ENCODE measurements around the gene FBXL2. TPM values are rescaled to one million over a fixed set of nuclear protein-coding genes. Genes with fewer than 3 reads are reported as not detected.

The FBXL2 gene
- total and polyA plus RNA-seq, 2 of the 4 experiments (the other 2 are of a cell fraction) = 15.8 to 21.0 TPM

DNA sequence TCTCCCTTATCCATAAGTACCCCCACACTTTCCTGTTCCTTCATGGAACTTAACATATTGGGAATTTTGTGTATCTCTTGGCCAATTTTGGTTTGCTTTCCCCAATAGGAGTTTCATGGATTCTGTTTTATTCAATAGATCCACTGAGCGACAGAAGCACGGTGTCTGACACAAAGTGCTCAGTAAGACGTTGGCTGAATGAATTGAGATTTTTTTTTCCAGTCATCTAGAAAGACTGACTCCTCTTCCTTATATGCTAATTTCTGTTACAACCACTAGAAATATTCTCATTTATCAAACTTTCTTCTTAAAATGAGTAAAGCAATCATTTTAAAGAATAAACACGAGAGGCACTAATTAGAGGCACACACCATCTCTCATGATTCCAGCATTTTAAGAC is 114.9 kb downstream of the FBXL2 start:
- Histone ChIP-seq H3K36me3 (ENCODE audit: control insufficient read depth, insufficient read depth, low read length) (peaks cover 35% of the 10 kb centered on the region), H2BK20ac (ENCODE audit: low read depth, low read length) (peak overlapping the region; percentile 24; the same call in 1 of the 2 replicates), H2BK15ac (ENCODE audit: low read depth, low read length) (0 out of 3 replicates have a peak overlapping the region, but pooled peaks have one; percentile 33), H4K8ac (ENCODE audit: low read depth in 2 of 2, low read length in 2 of 2) (no peak overlapping the region; a peak in 1 of 4 replicates), H3K79me1 (ENCODE audit: low read depth in 1 of 2, low read length in 2 of 2) (peaks cover 27 to 53% of the 10 kb centered on the region in 2 experiments), H3K23ac (ENCODE audit: low read depth, low read length) (no peak overlapping the region), H3K56ac (ENCODE audit: extremely low read depth, insufficient read depth, low read length) (no peak overlapping the region), H3K4me2 (ENCODE audit: low read depth, low read length) (no peak overlapping the region), H4K20me1 (ENCODE audit: insufficient read depth, low read length) (peaks cover 4% of the 10 kb centered on the region; the same call in 1 of the 2 replicates), H3K9me1 (ENCODE audit: insufficient read depth, low read length) (peaks cover 10% of the 10 kb centered on the region), H3K4ac (ENCODE audit: low read depth, low read length) (no peak overlapping the region; the same call in 1 of the 2 replicates), H3K9ac (ENCODE audit: low read depth, low read length) (no peak overlapping the region), H3K4me3 (ENCODE audit: insufficient read depth, low read depth, low read length) (no peak overlapping the region), H3K27me3 (ENCODE audit: control insufficient read depth, insufficient read depth, low read length) (no peaks in the 10 kb centered on the region), H2BK120ac (ENCODE audit: low read depth, low read length) (no peak overlapping the region), H3K27ac (ENCODE audit: insufficient read depth, low read length) (no peak overlapping the region), H2BK5ac (ENCODE audit: low read depth, low read length, poor library complexity, severe bottlenecking) (peak overlapping the region; percentile 88), H4K5ac (ENCODE audit: low read depth, low read length) (no peak overlapping the region), H3K4me1 (ENCODE audit: control insufficient read depth, insufficient read depth, low read length) (peaks cover 10% of the 10 kb centered on the region), H2AK9ac (replicated peaks; ENCODE audit: low read depth, low read length, poor library complexity) (no peak overlapping the region), H3K9me3 (ENCODE audit: control insufficient read depth, insufficient read depth, low read length) (no peaks in the 10 kb centered on the region), H3K18ac (ENCODE audit: low read depth, low read length) (no peak overlapping the region), H3K14ac (replicated peaks; ENCODE audit: low read depth, low read length) (no peak overlapping the region), H2AFZ (replicated peaks; ENCODE audit: low read length, poor library complexity) (no peak overlapping the region), H4K91ac (ENCODE audit: insufficient read depth, low read depth, low read length) (no peak overlapping the region), H2AK5ac (ENCODE audit: low read depth, low read length) (no peak overlapping the region)
- CTCF ChIA-PET = interaction anchor here (0.5 kb wide), 1 partner anchor 148 kb away, joined by 3 read pairs; no protein-coding TSS in a partner anchor
- no CpG with 5 or more reads among the region's 4 CpGs for WGBS, 2 experiments (ENCODE audit: extremely low coverage in 2 of 2, insufficient read length in 1 of 2)
- intact Hi-C loops (cut with micrococcal nuclease) (loop anchor here (5.0 kb wide), 1 partner anchor 45 kb away; no protein-coding TSS in a partner anchor), in situ Hi-C loops (cut with MboI; ENCODE audit: low sequenced_read_pairs) (loop anchor here (10.0 kb wide), 1 partner anchor 323 kb away; the partner anchor contains the start of gene CLASP2), dilution Hi-C loops (cut with HindIII; ENCODE audit: low sequenced_read_pairs, unreplicated experiment) (loop anchor here (25.0 kb wide), 1 partner anchor 255 kb away; no protein-coding TSS in a partner anchor)
- POLR2A ChIA-PET (ENCODE audit: unreplicated experiment) = no interaction called here
- BruUV-seq (replicated peaks) = no TSS peak
- DNase-seq = no peak
- TF ChIP-seq SMC3 (IDR thresholded peaks at IDR 0.05; ENCODE audit: low read depth, low read length) (no peak), CEBPB (IDR thresholded peaks at IDR 0.05; ENCODE audit: low read depth, low read length) (no peak), POLR2A (IDR thresholded peaks at IDR 0.05; ENCODE audit: low read depth, low read length) (no peak), USF2 (IDR thresholded peaks at IDR 0.05; ENCODE audit: low read depth, low read length) (no peak), MAFK (IDR thresholded peaks at IDR 0.05; ENCODE audit: low read depth, low read length) (no peak), ELK1 (IDR thresholded peaks at IDR 0.05; ENCODE audit: borderline replicate concordance, low read depth, low read length) (no peak), RAD21 (IDR thresholded peaks at IDR 0.05; ENCODE audit: low read length) (no peak), CHD1 (IDR thresholded peaks at IDR 0.05; ENCODE audit: low read depth, low read length) (no peak), RCOR1 (IDR thresholded peaks at IDR 0.05; ENCODE audit: insufficient replicate concordance, low read length) (no peak), NFE2L2 (IDR thresholded peaks at IDR 0.05; ENCODE audit: low read depth, low read length) (no peak), BHLHE40 (IDR thresholded peaks at IDR 0.05; ENCODE audit: low read depth, low read length) (no peak), MXI1 (IDR thresholded peaks at IDR 0.05; ENCODE audit: borderline replicate concordance, low read depth, low read length) (no peak)
- ATAC-seq (ENCODE audit: low read depth) = no peak
